PC-9 (cell line): ENCODE results near the gene GPR35. TPM values are rescaled to one million over a fixed set of nuclear protein-coding genes. Genes with fewer than 3 reads are reported as not detected.

Experiments used
- BruUV-seq: library from RNA; stranded (reverse); fragments of 400-500 nt; replicated peaks from 2 replicates; lab custom pipeline; 2021; lab: Mats Ljungman, UMichigan
- CTCF ChIA-PET: fragments of 300-600 bp; sonication (Branson Sonifier 250); formaldehyde crosslinking; loops from one replicate; lab custom pipeline; 2022; ENCODE audit warnings: antibody characterized with exemption; lab: Charles Lee
- POLR2A ChIA-PET: fragments of 300-600 bp; sonication (Branson Sonifier 250); formaldehyde crosslinking; loops from one replicate; lab custom pipeline; 2022; ENCODE audit warnings: antibody characterized with exemption; ENCODE audit not compliant: unreplicated experiment; lab: Charles Lee
- DNase-seq, 2 experiments: peaks; one replicate each; pipeline versions ENCODE4 v3.0.0 to v3.0.0-alpha.2; 2015 to 2022; ENCODE audit warnings: mixed read lengths in 1 of 2
- H2AFZ ChIP-seq: fragments of 200-600 bp; sonication (generic); 2 replicates; pipeline ENCODE4 v1.8.1; 2017; ENCODE audit warnings: antibody characterized with exemption
- H3F3A ChIP-seq: fragments of 200-600 bp; sonication (generic); 2 replicates; pipeline ENCODE4 v1.8.1; 2017; ENCODE audit warnings: antibody characterized with exemption, mild to moderate bottlenecking, low read depth; ENCODE audit not compliant: insufficient read depth
- H3K27ac ChIP-seq: fragments of 200-600 bp; sonication (generic); 2 replicates; pipeline ENCODE4 v1.6.1; 2016; ENCODE audit warnings: mixed run types
- H3K27me3 ChIP-seq: fragments of 200-600 bp; sonication (generic); 2 replicates; pipeline ENCODE4 v1.6.1; 2016; ENCODE audit warnings: low read depth, mixed run types; ENCODE audit not compliant: insufficient read depth
- H3K36me3 ChIP-seq: fragments of 200-600 bp; sonication (generic); 2 replicates; pipeline ENCODE4 v1.6.1; 2016; ENCODE audit warnings: low read depth, mixed run types
- H3K4me1 ChIP-seq: fragments of 200-600 bp; sonication (generic); replicated peaks from 2 replicates; pipeline ENCODE4 v1.6.1; 2016; ENCODE audit warnings: mixed run types; ENCODE audit not compliant: insufficient read depth
- H3K4me2 ChIP-seq: fragments of 200-600 bp; sonication (generic); 2 replicates; pipeline ENCODE4 v1.6.1; 2017; ENCODE audit warnings: mixed run types
- H3K4me3 ChIP-seq: fragments of 200-600 bp; sonication (generic); 2 replicates; pipeline ENCODE4 v1.6.1; 2016; ENCODE audit warnings: mixed run types
- H3K79me2 ChIP-seq: fragments of 200-600 bp; sonication (generic); 2 replicates; pipeline ENCODE4 v1.6.1; 2017; ENCODE audit warnings: low read depth, mixed run types
- H3K9me2 ChIP-seq: fragments of 200-600 bp; sonication (generic); 2 replicates; pipeline ENCODE4 v1.8.1; 2017; ENCODE audit warnings: mild to moderate bottlenecking; ENCODE audit not compliant: insufficient read depth
- H3K9me3 ChIP-seq: fragments of 200-600 bp; sonication (generic); 2 replicates; pipeline ENCODE4 v1.8.1; 2016; ENCODE audit warnings: low read depth; ENCODE audit not compliant: insufficient read depth
- H4K20me1 ChIP-seq: fragments of 200-600 bp; sonication (generic); 2 replicates; pipeline ENCODE4 v1.8.1; 2017; ENCODE audit not compliant: insufficient read depth
- EZH2 ChIP-seq: fragments of 200-600 bp; sonication (generic); IDR thresholded peaks from 2 replicates; pipeline ENCODE4 v1.8.0; 2017; ENCODE audit warnings: antibody characterized with exemption, low read depth
- intact Hi-C: fragments of 100-400 bp; cut with micrococcal nuclease; formaldehyde crosslinking; loops from one replicate; pipeline ENCODE4 v1.10.0; 2022; ENCODE audit not compliant: unreplicated experiment
- total RNA-seq: library from RNA; stranded (reverse); gene quantifications from 2 replicates; pipeline ENCODE4 v1.2.3, GENCODE V29; 2021
- TF ChIP-seq, protein P1 (sequence below): fragments of 200-600 bp; sonication (generic); conservative IDR thresholded peaks from 2 replicates; pipeline ENCODE4 v1.6.1; 2017; ENCODE audit warnings: mixed run types, antibody characterized with exemption, mild to moderate bottlenecking, moderate library complexity

Gene GPR35
- total RNA-seq, 1 experiment from 2014 or later: 1.1 TPM

DNA sequence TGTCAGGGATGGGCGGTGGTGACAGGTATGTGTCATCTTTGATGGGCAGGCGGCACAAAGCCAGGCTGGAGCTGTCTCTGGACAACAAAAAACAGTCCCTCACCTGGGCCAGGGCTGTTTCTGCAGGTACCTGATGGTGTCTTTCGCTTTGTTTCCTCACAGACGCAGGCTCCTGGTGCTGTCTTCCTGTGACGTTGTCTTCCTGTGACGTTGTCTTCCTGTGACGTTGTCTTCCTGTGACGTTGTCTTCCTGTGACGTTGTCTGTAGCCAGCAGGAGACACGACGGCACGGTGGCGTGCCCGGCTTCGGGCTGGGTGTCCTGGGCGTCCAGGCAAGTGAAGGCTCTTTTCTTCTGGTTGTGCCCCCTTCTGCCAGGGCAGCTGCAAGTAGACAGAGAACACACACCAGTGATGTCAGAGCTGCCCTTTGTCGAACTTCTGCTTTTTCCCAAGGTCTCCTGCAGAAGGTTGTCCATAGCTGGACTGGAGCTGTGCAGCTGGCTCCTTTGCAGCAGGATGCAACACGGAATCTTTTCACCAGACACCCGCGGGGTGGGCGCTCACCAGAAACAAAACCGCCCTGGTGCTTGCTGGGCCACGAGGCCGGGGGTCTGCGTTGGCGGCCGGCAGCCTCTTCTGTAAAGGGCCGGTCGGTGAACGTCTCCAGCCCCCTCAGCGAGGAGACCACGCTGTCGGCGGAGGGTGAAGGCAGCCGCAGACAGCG lies 21.1 kb downstream of the GPR35 start:
- Histone ChIP-seq H2AFZ (no peak overlapping the region), H3K79me2 (no peaks in the 10 kb centered on the region), H4K20me1 (peaks cover 5% of the 10 kb centered on the region; the same call in 1 of the 2 replicates), H3K9me3 (no peaks in the 10 kb centered on the region), H3K4me2 (no peak overlapping the region), H3F3A (no peaks in the 10 kb centered on the region), H3K36me3 (no peaks in the 10 kb centered on the region), H3K27me3 (peaks cover 95% of the 10 kb centered on the region), H3K27ac (no peak overlapping the region), H3K4me1 (no peaks in the 10 kb centered on the region), H3K4me3 (no peak overlapping the region), H3K9me2 (no peaks in the 10 kb centered on the region)
- DNase-seq: no peak
- no TSS peak for BruUV-seq
- CTCF ChIA-PET: no interaction called here
- POLR2A ChIA-PET: no interaction called here
- TF ChIP-seq, protein P1, sequence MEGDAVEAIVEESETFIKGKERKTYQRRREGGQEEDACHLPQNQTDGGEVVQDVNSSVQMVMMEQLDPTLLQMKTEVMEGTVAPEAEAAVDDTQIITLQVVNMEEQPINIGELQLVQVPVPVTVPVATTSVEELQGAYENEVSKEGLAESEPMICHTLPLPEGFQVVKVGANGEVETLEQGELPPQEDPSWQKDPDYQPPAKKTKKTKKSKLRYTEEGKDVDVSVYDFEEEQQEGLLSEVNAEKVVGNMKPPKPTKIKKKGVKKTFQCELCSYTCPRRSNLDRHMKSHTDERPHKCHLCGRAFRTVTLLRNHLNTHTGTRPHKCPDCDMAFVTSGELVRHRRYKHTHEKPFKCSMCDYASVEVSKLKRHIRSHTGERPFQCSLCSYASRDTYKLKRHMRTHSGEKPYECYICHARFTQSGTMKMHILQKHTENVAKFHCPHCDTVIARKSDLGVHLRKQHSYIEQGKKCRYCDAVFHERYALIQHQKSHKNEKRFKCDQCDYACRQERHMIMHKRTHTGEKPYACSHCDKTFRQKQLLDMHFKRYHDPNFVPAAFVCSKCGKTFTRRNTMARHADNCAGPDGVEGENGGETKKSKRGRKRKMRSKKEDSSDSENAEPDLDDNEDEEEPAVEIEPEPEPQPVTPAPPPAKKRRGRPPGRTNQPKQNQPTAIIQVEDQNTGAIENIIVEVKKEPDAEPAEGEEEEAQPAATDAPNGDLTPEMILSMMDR: no peak
- no peak for TF ChIP-seq EZH2
- intact Hi-C loops: no loop called here

DNA sequence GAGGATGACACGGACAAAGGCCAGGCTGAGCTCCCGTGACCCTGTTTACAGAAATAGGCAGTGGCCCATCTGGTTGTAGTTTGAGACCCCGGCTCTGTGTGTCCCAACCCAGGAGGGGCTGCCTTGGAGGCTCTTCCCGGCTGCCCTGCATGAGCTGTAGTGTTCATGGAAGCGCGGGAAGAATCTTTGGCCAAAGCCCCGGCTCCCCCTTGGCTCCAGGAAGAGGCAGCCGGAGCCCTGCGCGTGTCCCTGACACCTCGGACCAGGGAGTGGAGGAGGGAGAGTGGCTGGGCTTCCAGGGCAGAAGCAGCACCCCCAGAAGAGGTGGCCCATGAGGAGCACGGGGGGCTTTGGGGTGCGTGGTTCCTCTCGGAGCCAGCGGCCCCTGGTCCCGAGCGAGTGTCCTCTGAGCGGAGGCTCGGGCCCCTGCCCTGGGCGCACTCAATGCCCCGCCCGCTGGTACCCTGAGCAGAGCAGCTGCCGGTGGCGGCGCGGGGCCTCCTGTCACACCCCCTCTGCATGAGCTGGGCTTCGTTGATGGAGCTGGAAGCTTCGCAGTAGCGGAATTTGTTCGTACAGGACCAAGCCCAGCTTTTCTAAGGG lies 21.7 kb downstream of the GPR35 start:
- POLR2A ChIA-PET: no interaction called here
- Histone ChIP-seq H3K9me2 (no peaks in the 10 kb centered on the region), H3K4me3 (no peak overlapping the region), H4K20me1 (peaks cover 5% of the 10 kb centered on the region; the same call in 1 of the 2 replicates), H3K9me3 (no peaks in the 10 kb centered on the region), H3K4me1 (no peaks in the 10 kb centered on the region), H3K27me3 (peaks cover 99% of the 10 kb centered on the region), H3K27ac (no peak overlapping the region), H3K79me2 (no peaks in the 10 kb centered on the region), H2AFZ (no peak overlapping the region), H3K36me3 (no peaks in the 10 kb centered on the region), H3F3A (no peaks in the 10 kb centered on the region), H3K4me2 (no peak overlapping the region)
- intact Hi-C loops: no loop called here
- no peak for TF ChIP-seq EZH2
- TF ChIP-seq, protein P1: no peak
- no peak for DNase-seq
- no TSS peak for BruUV-seq
- CTCF ChIA-PET: no interaction called here

DNA sequence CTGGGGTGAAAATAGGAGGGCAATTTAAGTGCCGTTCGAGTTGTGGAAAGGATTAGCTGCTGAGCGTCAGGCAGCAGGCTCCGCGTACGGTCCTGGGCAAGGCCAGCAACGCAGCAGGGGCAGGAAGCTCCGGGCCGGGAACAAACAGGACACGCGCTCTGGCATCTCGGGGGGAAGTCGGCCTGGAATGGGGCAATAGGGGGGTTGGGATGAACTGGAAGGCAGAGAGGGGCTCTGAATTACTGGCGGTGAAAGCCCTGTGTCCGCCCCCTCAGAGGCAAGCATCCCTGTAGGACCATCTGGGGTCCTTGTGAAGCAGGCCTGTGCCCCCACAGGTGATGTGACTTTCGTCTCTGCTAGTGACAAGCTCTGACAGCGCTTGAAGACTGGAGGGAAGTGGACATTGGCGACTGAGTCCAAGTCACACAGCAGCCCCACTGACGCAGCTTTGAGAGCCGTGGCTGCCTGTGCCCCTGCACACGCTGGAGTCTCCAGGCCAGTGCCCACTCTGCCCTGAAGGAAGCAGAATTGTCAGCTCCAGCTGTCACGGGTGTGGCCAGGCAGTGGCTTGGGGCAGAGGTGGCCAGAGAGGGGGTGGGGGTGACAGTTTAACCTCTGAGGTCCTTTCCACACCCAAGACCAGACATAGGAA lies 22.3 kb downstream of the GPR35 start:
- TF ChIP-seq, protein P1: no peak
- Histone ChIP-seq H3K9me3 (no peaks in the 10 kb centered on the region), H3K27ac (no peak overlapping the region), H3K4me2 (no peak overlapping the region), H3K4me3 (no peak overlapping the region), H3K79me2 (no peaks in the 10 kb centered on the region), H3K27me3 (peaks cover 100% of the 10 kb centered on the region), H3K9me2 (no peaks in the 10 kb centered on the region), H3K36me3 (no peaks in the 10 kb centered on the region), H2AFZ (no peak overlapping the region), H3K4me1 (no peaks in the 10 kb centered on the region), H3F3A (no peaks in the 10 kb centered on the region), H4K20me1 (peaks cover 5% of the 10 kb centered on the region; the same call in 1 of the 2 replicates)
- DNase-seq: no peak
- ChIA-PET POLR2A (no interaction called here), CTCF (no interaction called here)
- no TSS peak for BruUV-seq
- intact Hi-C loops: no loop called here
